HepG2 (cell line): ENCODE results near the gene PRR15L. TPM values are rescaled to one million over a fixed set of nuclear protein-coding genes. Genes with fewer than 3 reads are reported as not detected.

ENCODE experiments used
- ASH2L ChIP-seq: fragments of 300-600, 200-600 bp; sonication (generic); IDR thresholded peaks from 2 replicates; pipeline ENCODE4 v1.7.0; 2017; ENCODE audit warnings: low read depth, mild to moderate bottlenecking, moderate library complexity, mixed read lengths, low read length; ENCODE audit not compliant: insufficient read length
- ATRX ChIP-seq: sonication (generic); formaldehyde crosslinking; IDR thresholded peaks from 2 replicates; pipeline ENCODE4 v1.4.0; 2020; ENCODE audit warnings: missing genetic modification reagents, borderline replicate concordance
- CENPT ChIP-seq: sonication (generic); formaldehyde crosslinking; IDR thresholded peaks from 2 replicates; pipeline ENCODE4 v1.8.0; 2022; ENCODE audit warnings: low read depth, mild to moderate bottlenecking, moderate library complexity, missing genetic modification reagents
- CENPX ChIP-seq: sonication (generic); formaldehyde crosslinking; IDR thresholded peaks from 2 replicates; pipeline ENCODE4 v1.9.0; 2021; ENCODE audit warnings: mild to moderate bottlenecking, missing genetic modification reagents, moderate library complexity
- DNMT1 ChIP-seq: sonication (generic); formaldehyde crosslinking; IDR thresholded peaks from 2 replicates; pipeline ENCODE4 v1.5.1; 2020; ENCODE audit warnings: mild to moderate bottlenecking, missing genetic modification reagents
- E2F5 ChIP-seq: sonication (generic); formaldehyde crosslinking; conservative IDR thresholded peaks from 2 replicates; pipeline ENCODE4 v1.4.0; 2020; ENCODE audit warnings: missing genetic modification reagents
- FOSL2 ChIP-seq: sonication (generic); formaldehyde crosslinking; IDR thresholded peaks from 2 replicates; pipeline ENCODE4 v1.4.0; 2020; ENCODE audit warnings: missing genetic modification reagents
- FOXC1 ChIP-seq: sonication (generic); formaldehyde crosslinking; IDR thresholded peaks from 2 replicates; pipeline ENCODE4 v1.8.0; 2022; ENCODE audit warnings: mild to moderate bottlenecking, missing genetic modification reagents, borderline replicate concordance
- FOXO4 ChIP-seq: sonication (generic); formaldehyde crosslinking; conservative IDR thresholded peaks from 2 replicates; pipeline ENCODE4 v1.8.1; 2023; ENCODE audit warnings: missing genetic modification reagents
- HMGA1 ChIP-seq: sonication (generic); formaldehyde crosslinking; conservative IDR thresholded peaks from 2 replicates; pipeline ENCODE4 v1.4.0; 2020; ENCODE audit warnings: missing genetic modification reagents
- HNRNPH1 ChIP-seq: fragments of 200-400 bp; formaldehyde crosslinking; optimal IDR thresholded peaks from 2 replicates; pipeline ENCODE3; 2017; ENCODE audit warnings: mild to moderate bottlenecking, low read depth, low read length
- JARID2 ChIP-seq: sonication (generic); formaldehyde crosslinking; IDR thresholded peaks from 2 replicates; pipeline ENCODE4 v1.8.1; 2023; ENCODE audit warnings: missing genetic modification reagents, inconsistent platforms; ENCODE audit not compliant: insufficient replicate concordance
- KDM5A ChIP-seq: fragments of 200-600 bp; sonication (generic); IDR thresholded peaks from 2 replicates; pipeline ENCODE4 v1.7.0; 2018; ENCODE audit warnings: antibody characterized with exemption, mild to moderate bottlenecking, low read length, borderline replicate concordance
- MED1 ChIP-seq: sonication (generic); formaldehyde crosslinking; IDR thresholded peaks from 2 replicates; pipeline ENCODE4 v1.4.0; 2020; ENCODE audit warnings: missing genetic modification reagents
- POGZ ChIP-seq: sonication (generic); formaldehyde crosslinking; IDR thresholded peaks from 2 replicates; pipeline ENCODE4 v1.4.0; 2020; ENCODE audit warnings: mild to moderate bottlenecking, missing genetic modification reagents
- SMYD3 ChIP-seq: sonication (generic); formaldehyde crosslinking; IDR thresholded peaks from 2 replicates; pipeline ENCODE4 v1.8.1; 2023; ENCODE audit warnings: mild to moderate bottlenecking, missing genetic modification reagents
- TOE1 ChIP-seq: sonication (generic); formaldehyde crosslinking; IDR thresholded peaks from 2 replicates; pipeline ENCODE4 v1.4.0; 2020; ENCODE audit warnings: mild to moderate bottlenecking, missing genetic modification reagents
- TRIM24 ChIP-seq: sonication (generic); formaldehyde crosslinking; IDR thresholded peaks from 2 replicates; pipeline ENCODE4 v1.8.0; 2022; ENCODE audit warnings: mild to moderate bottlenecking, missing genetic modification reagents
- XRCC5 ChIP-seq: fragments of 200-400 bp; formaldehyde crosslinking; optimal IDR thresholded peaks from 2 replicates; pipeline ENCODE3; 2017; ENCODE audit warnings: mild to moderate bottlenecking, low read length
- ZFP1 ChIP-seq: IDR thresholded peaks from 2 replicates; pipeline ENCODE4 v1.6.1; 2016
- ZFP82 ChIP-seq: sonication (generic); formaldehyde crosslinking; IDR thresholded peaks from 2 replicates; pipeline ENCODE4 v1.5.1; 2020; ENCODE audit warnings: mild to moderate bottlenecking, missing genetic modification reagents, borderline replicate concordance
- ZNF260 ChIP-seq: sonication (generic); formaldehyde crosslinking; IDR thresholded peaks from 2 replicates; pipeline ENCODE4 v1.4.0; 2020; ENCODE audit warnings: missing genetic modification reagents, low read depth, mild to moderate bottlenecking, borderline replicate concordance
- ZNF33B ChIP-seq: sonication (generic); formaldehyde crosslinking; IDR thresholded peaks from 2 replicates; pipeline ENCODE4 v1.5.1; 2020; ENCODE audit warnings: mild to moderate bottlenecking, missing genetic modification reagents
- ZNF468 ChIP-seq: sonication (generic); formaldehyde crosslinking; IDR thresholded peaks from 2 replicates; pipeline ENCODE4 v1.8.0; 2022; ENCODE audit warnings: mild to moderate bottlenecking, moderate library complexity, missing genetic modification reagents
- ZNF510 ChIP-seq: sonication (generic); formaldehyde crosslinking; IDR thresholded peaks from 2 replicates; pipeline ENCODE4 v1.4.0; 2020; ENCODE audit warnings: low read depth, mild to moderate bottlenecking, missing genetic modification reagents
- ZNF530 ChIP-seq: sonication (generic); formaldehyde crosslinking; IDR thresholded peaks from 2 replicates; pipeline ENCODE4 v1.5.0; 2020; ENCODE audit warnings: low read depth, mild to moderate bottlenecking, missing genetic modification reagents
- ZNF747 ChIP-seq: sonication (generic); formaldehyde crosslinking; IDR thresholded peaks from 2 replicates; pipeline ENCODE4 v1.8.1; 2023; ENCODE audit warnings: missing genetic modification reagents, mild to moderate bottlenecking, borderline replicate concordance
- ZSCAN29 ChIP-seq: sonication (generic); formaldehyde crosslinking; conservative IDR thresholded peaks from 2 replicates; pipeline ENCODE4 v1.4.0; 2020; ENCODE audit warnings: mild to moderate bottlenecking, missing genetic modification reagents
- polyA plus RNA-seq, 8 experiments: library from polyadenylated mRNA; depleted of rRNA in 3 of 8; stranded (reverse) in 7 of 8; unstranded in 1 of 8; fragments of >200 nt; fragmentation: Illumina TruSeq in 4 of 8; extraction: Trizol in 4 of 8; gene quantifications; 2 replicates each; pipeline versions ENCODE4 v1.2.1 to v1.2.3, GENCODE V29; 2011 to 2016; ENCODE audit warnings: low read depth in 4 of 8, missing spikeins in 1 of 8, mixed read lengths in 1 of 8; ENCODE audit not compliant: insufficient read depth in 1 of 8
- total RNA-seq, 5 experiments: library from RNA; depleted of rRNA; stranded (reverse); fragments of >200 nt; fragmentation: Illumina TruSeq; extraction: Trizol; gene quantifications; 2 replicates each; pipeline ENCODE4 v1.2.3, GENCODE V29; 2016; ENCODE audit warnings: low read depth in 1 of 5
- TF ChIP-seq, protein P1 (sequence below): sonication (generic); formaldehyde crosslinking; conservative IDR thresholded peaks from 2 replicates; pipeline ENCODE4 v1.5.0; 2020; ENCODE audit warnings: missing genetic modification reagents

PRR15L gene
- total and polyA plus RNA-seq, 2 of the 13 experiments (the other 11 are each of a cell fraction or from before 2014, with no cell fraction given) = 0.44 to 2.0 TPM

DNA sequence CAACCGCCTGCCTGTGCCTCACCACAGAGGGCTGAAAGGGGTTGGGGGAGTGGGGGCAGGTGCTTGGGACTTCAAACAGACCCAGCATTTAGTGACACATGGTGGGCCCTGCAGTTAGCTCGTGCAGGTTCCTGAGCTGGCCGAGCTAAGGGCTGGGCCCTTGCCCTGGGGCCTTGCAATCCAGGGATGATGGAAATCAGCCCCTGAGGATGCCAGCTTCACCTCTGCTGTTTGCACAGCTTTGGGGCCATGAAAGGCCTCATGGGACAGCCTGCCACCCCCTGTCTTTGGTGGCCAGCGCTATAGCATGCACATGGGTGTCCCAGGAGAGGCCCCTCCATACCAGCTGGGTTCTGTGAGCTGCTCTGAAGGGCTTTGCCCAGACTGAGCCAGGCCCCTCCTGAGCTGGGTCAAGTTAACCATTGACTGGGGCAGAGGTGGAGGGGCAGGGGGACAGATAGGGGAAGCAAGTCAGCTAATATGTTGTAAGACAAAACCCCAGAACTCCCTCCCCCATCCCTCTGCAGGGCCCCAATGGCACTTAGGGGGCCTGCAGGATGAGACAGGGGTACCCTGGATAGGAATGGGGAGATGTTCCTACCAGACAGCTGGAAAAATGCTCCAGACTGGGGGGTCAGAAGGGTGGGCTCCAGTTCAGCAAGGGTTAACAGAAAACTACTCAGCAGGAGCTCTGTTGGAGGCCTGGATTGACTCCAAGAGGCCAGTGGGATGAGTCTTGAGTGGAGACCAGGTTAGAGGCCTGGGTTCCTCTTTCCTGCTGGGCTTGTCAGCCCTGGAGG is 692 bp downstream of the PRR15L start (continued):
- TF ChIP-seq CENPX (CRISPR knock-in tag) (no peak), TOE1 (CRISPR knock-in tag) (no peak), ZNF468 (CRISPR knock-in tag) (no peak), ATRX (CRISPR knock-in tag) (no peak), ZFP82 (CRISPR knock-in tag) (no peak), FOSL2 (CRISPR knock-in tag) (no peak), DNMT1 (CRISPR knock-in tag) (no peak), ZFP1 (CRISPR knock-in tag) (no peak), HNRNPH1 (no peak), E2F5 (CRISPR knock-in tag) (no peak), MED1 (no peak), TRIM24 (CRISPR knock-in tag) (no peak), ASH2L (no peak), FOXO4 (CRISPR knock-in tag) (no peak), POGZ (CRISPR knock-in tag) (0 out of 2 replicates have a peak, but pooled peaks have one; percentile 39), ZNF530 (no peak), SMYD3 (CRISPR knock-in tag) (no peak), ZSCAN29 (no peak), ZNF747 (CRISPR knock-in tag) (no peak), JARID2 (CRISPR knock-in tag) (no peak), CENPT (no peak), XRCC5 (peak; percentile 42), ZNF33B (CRISPR knock-in tag) (no peak; the same call in 1 of the 2 replicates), KDM5A (no peak), ZNF510 (CRISPR knock-in tag) (no peak), ZNF260 (no peak), HMGA1 (CRISPR knock-in tag) (no peak), FOXC1 (peak; percentile 18; the same call in 1 of the 2 replicates)
- TF ChIP-seq, protein P1, sequence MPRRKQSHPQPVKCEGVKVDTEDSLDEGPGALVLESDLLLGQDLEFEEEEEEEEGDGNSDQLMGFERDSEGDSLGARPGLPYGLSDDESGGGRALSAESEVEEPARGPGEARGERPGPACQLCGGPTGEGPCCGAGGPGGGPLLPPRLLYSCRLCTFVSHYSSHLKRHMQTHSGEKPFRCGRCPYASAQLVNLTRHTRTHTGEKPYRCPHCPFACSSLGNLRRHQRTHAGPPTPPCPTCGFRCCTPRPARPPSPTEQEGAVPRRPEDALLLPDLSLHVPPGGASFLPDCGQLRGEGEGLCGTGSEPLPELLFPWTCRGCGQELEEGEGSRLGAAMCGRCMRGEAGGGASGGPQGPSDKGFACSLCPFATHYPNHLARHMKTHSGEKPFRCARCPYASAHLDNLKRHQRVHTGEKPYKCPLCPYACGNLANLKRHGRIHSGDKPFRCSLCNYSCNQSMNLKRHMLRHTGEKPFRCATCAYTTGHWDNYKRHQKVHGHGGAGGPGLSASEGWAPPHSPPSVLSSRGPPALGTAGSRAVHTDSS (CRISPR knock-in tag) = no peak
